Stimulated activated CD8-positive, alpha-beta memory T cell treated with anti-CD3 and anti-CD28 coated beads, Interleukin-2, amount 100 ng/mL, for 1 hour (primary cell): Measurements from ENCODE around the gene KDM2B.
A peak's percentile ranks its signal among the peaks of the same experiment; 100 is the strongest.
"Not testable (repeated sequence)": the region's sequence is repeated elsewhere in the genome, so short reads cannot be mapped to it uniquely, and the experiment has no call there.

Experiments used
- DNase-seq, 2 donors: peaks; one replicate each; pipeline ENCODE4 v3.0.0-alpha.2; 2020; ENCODE audit warnings: low read depth in 2 of 2

KDM2B gene

DNA sequence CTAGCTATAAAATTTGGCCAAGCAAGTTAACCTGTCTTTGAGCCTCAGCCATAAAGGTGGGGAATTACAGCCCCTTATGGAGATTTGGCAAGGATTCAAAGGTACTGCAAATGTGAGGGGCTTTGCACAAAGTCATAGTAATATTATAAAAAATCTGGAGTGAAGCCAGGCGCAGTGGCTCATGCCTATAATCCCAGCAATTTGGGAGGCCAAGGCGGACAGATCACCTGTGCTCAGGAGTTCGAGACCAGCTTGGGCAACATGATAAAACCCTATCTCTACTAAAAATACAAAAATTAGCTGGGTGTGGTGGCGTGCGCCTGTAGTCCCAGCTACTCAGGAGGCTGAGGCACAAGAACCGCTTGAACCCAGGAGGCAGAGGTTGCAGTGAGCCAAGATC, 4.1 kb upstream of the KDM2B start:
- not testable (repeated sequence) for DNase-seq

DNA sequence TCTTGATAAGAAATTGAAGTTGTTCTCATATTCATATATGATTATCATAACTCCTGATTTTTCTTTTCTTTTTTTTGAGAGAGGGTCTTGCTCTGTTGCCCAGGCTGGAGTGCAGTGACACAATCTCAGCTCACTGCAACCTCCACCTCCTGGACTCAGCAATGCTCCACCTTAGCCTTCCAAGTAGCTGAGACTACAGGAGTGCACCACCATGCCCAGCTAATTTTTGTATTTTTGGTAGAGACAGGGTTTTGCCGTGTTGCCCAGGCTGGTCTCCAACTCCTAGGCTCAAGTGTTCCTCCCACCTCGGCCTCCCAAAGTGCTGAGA, 2.5 kb upstream of the KDM2B start:
- not testable (repeated sequence) for DNase-seq

DNA sequence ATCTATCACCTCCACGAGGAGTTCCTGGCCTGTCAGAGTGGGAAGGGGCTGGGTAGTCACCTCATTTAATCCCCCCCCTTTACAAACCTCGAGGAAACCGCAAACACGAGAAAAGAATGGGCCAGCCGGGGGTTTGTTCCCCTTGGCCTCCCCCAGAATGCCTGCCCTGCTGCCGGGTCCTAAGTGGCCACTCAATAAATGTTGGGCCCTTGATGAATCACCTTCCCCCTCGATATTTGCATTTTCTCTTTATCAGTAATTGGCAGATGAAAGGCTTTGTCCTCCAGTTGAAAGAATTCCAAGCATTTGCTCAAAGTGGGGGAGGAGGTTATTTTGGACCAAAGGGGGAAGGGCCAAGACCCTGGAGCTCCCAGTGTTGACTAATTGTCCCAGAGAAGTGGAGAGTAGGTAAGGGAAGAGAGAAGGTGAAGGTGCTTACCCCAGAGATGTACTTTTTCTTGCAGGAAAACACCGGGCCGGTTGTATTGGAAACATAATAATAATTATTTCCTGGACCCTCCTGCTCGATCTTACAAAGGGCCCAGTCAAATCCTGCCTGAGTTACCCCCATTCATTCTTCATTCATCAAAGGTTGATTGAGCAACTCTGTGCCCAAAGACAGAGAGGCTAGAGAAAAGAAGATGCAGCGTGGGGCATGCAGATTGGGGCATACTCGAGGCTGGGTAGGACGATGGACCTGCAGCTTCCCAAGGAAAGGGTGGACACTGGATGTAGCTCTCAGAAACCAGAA, 1.9 kb upstream of the KDM2B start:
- DNase-seq, result no peak

DNA sequence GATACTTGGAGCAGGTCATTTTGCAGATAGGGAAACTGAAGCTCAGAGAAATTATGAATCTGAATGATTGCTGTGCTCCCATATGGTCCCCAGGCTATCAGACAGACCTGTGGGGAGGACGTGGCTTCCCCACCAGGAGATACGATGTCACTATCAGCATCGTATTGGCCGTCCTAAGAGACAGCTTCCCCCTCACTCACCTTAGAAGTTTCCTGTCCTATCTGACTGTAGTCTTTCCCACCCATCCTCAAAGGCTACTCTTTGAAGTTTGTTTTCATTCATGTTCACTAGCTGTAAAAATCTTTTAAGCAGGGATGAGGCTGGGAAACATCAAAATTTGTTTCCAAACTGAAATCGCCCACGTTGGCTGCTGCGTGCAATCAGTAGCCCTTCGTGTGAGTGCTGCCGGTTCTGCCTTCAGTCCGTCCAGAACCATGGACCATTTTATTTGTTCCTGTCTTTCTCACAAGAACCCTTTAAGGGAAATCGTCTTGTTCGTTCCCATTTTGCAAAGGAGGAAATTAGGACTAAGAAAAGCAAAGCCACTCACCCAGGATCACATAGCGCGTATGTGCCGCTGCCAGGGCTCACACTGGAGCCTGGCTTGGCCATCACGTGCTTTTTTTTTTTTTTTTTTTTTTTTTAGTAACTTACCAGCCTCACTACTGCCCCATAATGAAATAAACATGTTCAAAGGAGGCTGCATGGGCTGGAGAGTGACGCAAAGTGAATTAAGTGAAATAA, 1.0 kb upstream of the KDM2B start:
- DNase-seq, result no peak

DNA sequence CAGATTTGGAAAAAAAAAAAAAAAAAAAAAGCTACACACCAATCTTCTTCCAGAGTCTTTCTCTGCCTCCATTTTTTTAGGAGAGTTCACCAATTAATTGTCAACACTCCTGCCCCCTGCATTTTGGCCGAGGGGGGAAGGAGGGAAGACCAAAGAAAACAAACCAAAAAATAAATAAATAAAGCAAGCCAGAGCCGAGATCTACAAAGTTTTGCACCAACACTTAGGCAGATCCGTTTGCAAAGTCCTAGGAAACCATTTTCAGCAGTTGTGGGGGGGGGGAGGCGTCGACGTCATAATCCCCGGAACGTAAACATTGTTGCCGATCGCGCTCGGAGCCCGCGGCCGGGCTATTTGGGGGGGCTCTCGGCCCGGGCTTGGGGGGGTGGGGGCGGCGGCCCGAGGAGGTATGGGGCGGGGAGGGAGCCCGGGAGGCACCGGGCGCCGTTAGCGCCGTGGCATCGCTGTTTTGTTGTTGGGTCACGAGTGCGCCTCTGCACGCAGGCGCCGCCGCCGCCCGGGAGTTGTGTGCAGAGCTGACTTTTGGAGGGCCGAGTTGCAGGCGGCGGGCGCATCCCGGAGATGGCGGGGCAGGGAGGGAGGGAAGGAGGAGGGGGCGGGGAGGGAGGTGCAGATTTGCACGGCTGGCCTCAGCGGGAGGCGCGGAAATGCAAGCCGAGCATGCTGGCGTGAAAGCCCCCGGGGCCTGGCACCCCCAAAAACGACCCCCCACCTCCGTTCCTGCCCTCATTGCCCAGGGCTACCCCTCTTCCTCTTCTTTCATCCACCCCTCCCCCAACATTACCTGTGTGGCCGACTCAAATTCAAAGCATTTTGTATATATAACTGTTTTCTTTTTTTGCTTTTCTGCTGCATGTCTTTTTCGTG, 598 bp downstream of the KDM2B start:
- peak; percentile 52 to 55 for DNase-seq

DNA sequence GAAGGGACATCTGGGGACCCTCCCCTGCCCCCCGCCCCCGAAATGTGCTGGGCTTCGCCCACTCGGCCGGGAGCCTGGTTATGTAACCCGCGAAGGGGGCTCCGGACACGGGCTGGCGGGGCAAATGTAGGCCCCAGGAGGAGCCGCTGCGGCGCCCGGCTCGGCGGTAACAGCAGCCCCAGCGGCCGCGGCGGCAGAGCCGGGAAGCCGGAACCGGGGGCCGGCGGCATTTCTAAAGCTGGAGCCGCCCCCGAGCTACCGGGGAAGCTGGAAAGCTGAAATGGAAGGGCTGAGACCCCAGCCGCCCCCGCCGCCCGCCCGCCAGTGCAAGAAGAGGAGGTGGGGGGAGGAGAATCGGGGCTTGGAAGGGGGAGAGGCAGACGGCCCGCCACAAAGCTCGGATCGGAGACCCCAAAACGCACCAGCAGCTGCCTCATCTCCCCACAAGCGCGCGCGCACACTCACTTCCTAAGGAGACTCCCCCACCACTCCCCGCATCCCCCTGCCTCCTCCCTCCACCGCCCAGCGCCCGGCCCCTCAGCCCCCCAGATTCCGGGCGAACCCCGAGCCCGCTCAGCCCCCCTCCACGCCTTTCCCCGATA, 1.5 kb downstream of the KDM2B start:
- no peak for DNase-seq

DNA sequence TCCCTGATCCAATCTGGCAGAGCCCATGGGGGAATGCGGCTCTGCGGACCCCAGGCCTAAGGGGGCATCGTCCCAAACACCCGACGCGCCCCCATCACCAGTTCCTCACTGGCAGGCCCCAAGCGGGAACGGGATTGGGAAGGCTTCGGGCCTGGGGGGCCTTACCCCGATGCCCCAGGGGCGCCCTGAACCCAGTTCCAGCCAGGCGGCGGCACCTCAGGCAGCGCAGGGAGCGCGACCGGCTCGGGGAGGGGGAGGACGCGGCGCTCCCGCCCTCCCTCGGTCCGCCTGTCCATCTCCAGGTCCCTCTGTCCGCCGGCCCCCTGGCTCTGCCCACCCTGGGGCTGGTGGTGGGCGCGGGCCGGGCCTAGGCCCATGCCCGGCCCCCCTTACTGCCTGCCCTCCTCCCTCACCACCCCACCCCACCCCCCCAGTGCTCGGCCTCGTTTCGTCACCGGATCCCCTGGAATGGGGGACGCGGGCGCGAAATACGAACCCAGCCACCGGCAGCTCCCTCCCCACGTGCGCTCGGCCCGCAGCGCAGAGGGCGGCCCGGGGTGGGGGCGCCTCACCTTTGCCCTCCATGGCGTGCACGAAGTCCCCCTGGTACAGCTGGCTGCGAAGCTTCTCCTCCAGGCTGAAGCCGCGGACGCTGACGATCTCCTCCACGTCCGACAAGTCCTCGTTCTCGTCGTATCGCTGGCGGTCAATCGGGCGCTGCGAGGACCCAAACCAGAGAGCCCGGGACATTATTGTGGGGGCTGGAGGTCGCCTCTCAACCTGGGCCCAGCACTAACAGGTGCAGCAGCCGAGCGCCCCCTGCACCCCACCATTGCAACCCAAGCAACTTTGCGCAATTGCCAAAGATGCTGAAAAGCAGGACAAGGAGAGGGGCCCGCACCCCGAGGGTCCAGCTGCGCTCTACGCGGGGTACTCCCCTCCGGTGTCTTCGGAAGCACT, 2.3 kb downstream of the KDM2B start:
- DNase-seq, result no peak

DNA sequence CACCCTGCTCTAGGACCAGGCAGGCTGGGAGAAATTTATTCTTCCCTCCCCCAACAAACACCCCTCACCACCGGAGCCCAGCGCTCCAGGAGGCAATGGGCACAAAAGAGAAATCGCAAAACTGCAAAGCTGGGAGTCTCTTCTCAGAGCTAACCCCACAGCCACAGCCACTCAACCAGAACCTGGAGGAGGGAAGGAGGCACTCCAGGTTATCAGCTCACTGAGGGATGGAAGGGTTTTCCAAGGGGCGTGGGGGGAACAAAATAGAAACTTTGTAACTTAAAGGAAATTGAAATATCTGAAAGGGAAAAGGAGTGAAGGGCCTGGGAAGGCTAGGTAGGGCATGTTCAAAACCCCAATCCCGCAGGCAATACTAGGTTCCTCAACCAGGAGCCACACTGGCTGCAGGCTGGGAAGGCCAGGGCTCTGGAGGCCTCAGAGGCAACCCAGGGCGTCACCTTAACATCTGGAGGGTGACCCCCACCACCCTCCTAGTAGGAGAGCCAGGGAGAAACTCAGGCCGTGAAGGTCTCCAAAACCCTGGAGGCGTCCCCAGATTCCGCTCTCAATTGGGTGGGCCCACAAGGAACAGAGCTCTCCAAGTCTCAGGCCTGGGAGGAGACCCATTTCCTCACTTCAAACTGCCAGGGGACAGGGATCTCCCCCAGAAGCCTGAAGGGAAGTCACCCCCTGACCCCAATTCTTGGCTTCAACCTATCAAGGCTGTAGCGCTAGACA, 3.2 kb downstream of the KDM2B start:
- no peak for DNase-seq

DNA sequence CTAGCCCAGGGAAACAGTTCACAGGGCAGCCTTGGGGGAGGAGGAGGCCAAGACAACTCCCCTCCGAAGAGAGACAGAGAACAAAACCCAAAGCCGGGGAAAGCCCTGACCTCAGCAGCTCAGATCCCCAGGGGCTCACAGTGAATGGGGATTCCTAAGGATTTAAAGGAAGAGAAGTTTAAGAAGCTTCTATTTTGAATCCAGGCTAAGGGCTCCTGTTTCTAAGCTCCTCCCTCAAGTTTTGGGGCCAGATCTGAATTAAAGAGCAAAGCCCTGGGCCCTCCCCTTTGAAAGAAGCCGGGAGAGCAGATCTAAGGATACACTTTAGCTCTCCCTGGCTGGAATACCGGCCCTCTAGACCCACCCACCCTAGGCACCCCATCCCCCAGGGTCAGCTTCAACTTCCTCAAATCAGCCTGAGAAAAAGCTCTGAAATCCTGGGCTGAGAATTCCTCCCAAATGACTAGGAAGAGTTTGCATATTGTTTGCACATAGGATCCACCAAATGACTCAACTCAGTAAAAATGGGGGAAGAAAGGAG, 3.9 kb downstream of the KDM2B start:
- DNase-seq, result no peak

DNA sequence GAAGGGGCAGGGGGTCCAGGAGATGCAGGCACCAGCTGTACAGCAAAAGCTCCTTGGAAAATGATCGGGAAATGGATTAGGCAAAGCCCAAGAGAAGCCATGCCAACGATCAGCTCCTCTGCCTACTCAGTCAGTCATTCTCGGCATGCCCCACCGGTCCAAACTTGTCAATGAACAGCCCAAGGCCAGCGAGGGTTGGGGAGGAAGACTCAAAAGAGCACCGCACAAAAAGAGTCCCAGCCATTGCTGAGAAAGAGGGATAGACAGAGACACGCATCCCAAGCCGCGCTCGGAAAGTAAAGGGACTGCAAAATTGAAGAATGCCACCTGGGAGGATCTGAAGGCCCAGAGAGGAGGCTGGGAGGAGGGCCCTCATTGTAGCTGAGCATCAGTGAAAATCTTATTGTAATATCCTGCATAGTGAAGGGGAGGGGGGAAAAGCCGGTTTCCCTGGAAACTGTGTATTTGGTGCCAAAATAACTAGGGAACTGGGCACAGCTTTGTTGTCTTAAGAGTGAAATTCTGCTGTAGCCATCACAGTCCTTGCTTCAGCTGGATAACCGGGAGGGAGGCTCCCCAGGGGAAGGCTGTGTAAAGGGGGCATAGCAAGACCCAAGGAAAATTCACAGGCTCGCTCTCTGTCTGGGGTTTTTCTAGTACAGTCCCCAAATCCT, 4.7 kb downstream of the KDM2B start:
- no peak for DNase-seq

DNA sequence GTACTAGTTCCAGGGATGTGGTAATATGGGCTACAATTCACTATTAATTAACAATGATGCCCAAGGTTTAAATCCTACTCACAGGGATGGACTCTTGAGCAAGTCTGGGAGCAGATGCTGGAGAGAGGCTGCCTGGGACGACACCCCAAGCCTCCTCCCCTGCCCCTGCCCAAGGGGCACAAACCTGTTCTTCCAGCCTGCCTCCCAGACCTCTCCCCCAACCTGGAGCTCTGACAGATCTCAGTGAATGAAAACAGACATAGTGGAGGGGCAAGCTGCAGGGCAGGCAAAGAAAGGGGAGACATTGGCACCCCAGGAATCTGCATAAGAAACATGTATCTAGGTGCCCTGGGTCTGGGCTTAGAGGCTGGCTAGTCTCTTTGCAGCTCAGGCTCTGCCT, 5.8 kb downstream of the KDM2B start:
- no peak for DNase-seq

DNA sequence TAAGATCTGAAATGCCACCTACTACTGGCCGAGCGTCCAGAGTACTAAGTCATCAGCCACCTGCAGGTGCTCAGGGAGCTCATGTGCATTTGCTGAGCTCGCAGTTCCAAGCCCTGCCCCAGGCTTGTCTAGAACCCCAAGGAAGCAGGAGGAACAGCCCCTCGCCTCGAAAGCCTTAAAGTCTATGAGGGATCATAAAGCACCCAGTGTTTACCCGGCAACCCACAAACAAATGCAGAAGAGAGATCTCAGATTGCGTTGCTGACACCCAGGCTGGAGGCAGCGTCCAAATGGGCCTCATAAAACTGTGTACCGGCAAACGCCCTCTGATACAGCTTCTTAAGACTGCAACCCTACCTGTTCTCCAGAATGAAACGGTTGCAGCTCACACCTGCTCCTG, 6.8 kb downstream of the KDM2B start:
- DNase-seq, result no peak

DNA sequence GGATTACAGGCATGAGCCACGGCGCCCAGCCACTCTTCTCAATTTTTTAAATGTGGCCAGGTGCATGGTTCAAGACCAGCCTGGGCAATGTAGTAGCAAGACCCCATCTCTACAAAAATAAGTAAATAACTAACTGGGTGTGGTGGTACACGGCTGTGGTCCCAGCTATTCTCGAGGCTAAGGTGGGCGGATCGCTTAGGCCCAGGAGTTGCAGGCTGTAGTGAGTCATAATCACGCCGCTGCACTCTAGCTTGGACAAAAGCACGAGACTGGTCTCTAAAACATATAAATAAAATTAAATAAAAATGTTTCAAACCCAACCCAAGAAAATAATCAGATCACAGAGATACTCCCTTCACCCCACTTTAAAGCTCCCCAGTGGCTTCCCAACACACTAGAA, 8.9 kb downstream of the KDM2B start:
- no peak for DNase-seq

DNA sequence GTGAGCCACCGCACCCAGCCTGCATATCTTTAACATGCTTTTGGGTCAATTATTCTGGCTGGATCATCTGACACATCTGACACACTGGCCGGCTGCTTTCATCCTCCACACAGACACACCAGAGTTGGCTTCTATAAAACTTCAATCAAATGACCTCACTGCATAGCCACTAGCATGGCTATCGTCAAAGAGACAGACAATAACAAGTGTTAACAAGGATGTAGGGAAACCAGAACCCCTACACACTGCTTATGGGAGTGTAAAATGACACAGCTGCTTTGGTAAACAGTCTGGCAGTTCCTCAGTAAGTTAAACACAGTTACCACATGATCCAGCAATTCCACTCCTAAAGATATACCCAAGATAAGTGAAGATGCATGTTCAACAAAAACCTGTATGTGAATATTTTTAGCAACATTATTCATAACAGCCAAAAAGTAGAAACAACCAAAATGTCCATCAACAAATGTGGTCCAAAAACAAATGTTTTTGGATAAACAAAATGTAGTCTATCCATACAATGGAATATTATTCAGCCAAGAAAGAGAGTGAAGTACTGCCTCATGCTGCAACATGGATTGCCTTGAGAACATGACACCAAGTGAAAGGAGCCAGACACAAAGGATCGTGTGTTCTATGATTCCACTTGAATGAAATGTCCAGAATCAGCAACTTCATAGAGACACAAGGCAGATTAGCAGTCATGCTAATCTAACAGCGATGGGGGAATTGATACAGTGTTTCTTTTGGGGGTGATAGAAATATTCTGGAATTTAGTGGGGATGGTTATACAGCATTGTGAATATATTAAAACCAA, 10.1 kb downstream of the KDM2B start:
- no peak for DNase-seq

DNA sequence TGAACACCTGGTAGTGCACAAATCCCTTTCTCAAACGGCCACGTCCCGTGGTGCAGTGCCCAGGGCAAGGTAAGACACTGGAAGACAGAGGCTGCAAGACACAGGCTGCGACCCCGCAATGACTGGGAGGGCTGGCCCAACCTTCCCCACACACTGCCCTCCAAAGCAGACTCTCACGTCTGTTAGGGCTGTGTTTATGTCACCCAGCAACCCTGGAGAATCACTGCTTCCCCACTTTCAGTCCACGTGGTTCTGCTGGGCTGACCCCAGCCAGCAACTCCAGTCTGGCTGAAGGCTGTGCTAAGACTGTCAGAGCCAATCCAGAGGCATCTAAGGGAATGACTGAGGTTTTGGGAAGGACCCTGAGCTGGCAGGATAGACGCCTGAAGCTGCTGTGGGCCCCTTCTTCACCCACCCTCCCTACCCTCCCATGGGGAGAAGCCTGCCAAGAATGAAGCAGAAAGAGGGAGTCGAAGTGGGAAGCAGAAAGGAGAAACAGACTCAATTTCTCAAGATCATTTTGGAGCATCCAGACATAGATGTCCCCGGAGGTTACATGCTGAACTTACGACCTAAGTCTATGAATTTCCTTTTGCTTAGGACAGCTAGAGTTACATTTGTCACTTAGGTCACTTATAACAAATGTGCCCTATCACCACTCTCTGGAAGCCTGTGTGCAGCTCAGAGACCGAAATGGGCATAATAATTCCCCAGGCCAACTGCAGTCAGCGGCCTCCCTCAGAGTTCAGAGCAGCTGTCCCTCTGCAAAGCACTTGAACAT, 11.7 kb downstream of the KDM2B start:
- no peak for DNase-seq

DNA sequence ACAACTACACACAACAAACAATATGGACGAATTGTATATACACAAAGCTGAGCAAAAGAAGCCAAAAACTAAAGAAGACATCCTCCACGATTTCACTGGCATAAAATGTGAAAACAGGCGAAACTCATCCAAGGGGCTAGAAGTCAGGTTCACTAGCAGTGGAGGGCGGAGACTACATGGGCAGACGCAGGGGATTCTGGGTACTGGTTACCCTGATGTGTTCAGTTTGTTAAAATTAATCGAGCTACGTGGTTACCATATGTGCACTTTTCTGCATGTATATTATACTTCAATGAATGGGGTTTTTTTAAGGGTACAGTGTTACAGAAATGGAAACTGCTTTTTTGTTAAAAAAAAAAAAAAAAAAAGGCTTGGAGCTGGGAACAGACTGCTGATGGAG, 12.3 kb downstream of the KDM2B start:
- no peak for DNase-seq

DNA sequence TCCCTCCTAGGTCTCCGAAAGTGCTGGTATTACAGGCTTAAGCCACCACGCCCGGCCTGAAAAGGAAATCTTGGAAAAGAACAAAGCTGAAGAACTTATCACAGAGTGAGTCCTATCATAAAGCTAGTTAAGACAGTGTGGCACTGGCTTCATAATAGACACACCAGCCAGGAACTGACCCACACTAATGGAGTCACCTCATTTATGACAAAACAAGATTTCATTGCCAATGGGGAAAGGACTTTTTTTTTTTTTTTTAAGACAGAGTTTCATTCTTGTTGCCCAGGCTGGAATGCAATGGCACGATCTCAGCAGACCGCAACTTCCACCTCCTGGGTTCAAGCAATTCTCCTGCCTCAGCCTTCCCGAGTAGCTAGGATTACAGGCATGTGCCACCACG, 15.7 kb downstream of the KDM2B start:
- no peak for DNase-seq

DNA sequence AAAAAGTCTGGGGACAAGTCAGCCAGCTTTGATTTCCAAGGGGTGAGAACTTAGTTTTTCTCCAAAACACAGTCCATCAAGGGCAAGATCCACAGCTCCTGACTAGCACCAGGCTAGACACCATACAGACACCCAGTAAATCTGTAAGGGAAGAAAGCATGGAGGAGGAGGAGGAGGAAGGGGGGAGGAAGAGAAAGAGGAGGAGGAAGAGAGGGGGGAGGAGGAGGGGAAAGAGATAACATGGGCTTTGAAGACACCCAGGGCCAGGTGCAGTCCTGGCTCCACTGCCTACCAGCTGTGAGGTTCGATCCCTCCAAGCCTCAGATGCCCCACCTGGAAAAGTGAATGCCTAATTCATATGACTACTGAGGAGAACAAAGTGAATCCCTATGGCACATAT, 18.3 kb downstream of the KDM2B start:
- DNase-seq, result no peak
